Astrocyte of the spinal cord (primary cell): ENCODE data around the gene ABR.

ENCODE experiments used
- DNase-seq: peaks from one replicate; pipeline ENCODE4 v3.0.0; 2011; ENCODE audit warnings: low read depth, low spot score
- H3K4me3 ChIP-seq: 2 replicates; pipeline ENCODE4 v1.5.1; 2011; ENCODE audit warnings: low read depth, mild to moderate bottlenecking, low read length, moderate library complexity
- in situ Hi-C: cut with HindIII; loops from 2 replicates; pipeline ENCODE4 v1.10.0; 2017; ENCODE audit warnings: low sequenced_read_pairs
- TF ChIP-seq, protein P1 (sequence below): IDR thresholded peaks from 2 replicates; pipeline ENCODE4 v1.5.1; 2012; ENCODE audit warnings: low read depth, mild to moderate bottlenecking, low read length, inconsistent platforms

ABR gene

DNA sequence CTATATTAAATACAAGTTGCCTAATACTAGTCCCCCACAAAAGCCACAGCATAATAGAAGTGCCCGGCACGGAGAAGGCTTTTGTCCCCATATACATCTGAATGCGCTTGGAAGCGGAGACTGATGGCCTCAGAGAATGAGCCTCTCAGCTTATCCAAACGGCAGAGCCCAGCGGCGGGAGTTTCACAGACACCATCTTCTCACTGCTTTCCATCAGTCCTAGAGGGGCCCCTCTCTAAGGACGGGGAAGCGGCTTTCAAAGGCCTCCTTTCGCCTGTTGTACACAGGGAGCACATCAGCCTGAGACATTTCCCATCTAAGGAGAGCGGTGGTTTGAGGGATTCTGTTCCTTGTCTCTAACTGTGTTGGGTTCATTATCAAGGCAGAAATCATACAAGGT is 217.1 kb downstream of the ABR start:
- H3K4me3 ChIP-seq = no peak overlapping the region
- TF ChIP-seq, protein P1, sequence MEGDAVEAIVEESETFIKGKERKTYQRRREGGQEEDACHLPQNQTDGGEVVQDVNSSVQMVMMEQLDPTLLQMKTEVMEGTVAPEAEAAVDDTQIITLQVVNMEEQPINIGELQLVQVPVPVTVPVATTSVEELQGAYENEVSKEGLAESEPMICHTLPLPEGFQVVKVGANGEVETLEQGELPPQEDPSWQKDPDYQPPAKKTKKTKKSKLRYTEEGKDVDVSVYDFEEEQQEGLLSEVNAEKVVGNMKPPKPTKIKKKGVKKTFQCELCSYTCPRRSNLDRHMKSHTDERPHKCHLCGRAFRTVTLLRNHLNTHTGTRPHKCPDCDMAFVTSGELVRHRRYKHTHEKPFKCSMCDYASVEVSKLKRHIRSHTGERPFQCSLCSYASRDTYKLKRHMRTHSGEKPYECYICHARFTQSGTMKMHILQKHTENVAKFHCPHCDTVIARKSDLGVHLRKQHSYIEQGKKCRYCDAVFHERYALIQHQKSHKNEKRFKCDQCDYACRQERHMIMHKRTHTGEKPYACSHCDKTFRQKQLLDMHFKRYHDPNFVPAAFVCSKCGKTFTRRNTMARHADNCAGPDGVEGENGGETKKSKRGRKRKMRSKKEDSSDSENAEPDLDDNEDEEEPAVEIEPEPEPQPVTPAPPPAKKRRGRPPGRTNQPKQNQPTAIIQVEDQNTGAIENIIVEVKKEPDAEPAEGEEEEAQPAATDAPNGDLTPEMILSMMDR = no peak
- in situ Hi-C loops = no loop called here
- DNase-seq = no peak

DNA sequence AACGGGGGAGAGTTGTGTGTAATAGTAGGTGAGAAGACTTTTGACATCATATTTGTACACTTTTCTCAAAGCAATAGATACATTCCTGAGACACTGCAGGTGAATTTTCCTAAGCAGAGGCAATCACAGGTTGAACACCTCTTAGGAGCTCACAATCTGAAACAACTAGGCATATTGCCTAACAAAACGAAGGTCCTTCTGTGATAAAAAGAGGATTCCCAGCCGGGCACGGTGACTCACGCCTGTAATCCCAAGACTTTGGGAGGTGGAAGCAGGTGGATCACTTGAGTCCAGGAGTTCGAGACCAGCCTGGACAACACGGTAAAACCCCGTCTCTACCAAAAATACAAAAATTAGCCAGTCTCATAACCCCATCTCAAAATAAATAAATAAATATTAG is 217.6 kb downstream of the ABR start:
- in situ Hi-C loops = no loop called here
- TF ChIP-seq, protein P1 = no peak
- no peak overlapping the region for H3K4me3 ChIP-seq
- no peak for DNase-seq

DNA sequence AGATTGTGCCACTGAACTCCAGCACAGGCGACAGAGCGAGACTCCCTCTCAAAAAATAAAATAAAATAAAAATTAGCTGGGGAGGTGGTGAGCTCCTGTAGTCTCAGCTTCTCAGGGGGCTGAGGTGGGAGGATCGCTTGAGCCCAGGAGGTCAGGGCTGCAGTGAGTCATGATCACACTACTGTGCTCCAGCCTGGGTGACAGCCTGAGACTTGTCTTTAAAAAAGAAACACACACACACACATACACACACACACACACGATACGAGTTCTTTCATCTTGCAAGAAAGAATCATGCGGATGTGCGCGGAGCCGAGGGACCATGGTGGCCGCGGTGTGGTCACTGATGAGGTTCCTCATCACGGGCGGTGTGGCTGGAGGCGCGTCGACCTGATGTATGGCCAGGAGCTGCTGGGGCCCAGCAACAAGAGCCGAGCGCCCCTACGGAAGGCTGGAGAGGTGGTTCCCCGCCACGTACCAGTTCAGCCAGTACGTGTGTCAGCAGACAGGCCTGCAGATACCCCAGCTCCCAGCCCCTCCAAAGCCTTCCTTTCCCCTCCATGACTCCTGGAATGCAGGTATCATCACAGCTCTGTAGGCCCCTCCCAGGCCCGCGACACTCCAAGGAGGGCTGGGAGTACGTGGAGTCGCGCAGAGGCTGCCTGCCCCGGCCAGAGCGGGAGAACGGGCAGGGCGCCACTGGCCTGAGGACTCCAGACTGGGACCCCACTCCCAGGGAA is 220.9 kb downstream of the ABR start:
- in situ Hi-C loops = no loop called here
- no peak for DNase-seq
- TF ChIP-seq, protein P1 = no peak
- no peak overlapping the region for H3K4me3 ChIP-seq

DNA sequence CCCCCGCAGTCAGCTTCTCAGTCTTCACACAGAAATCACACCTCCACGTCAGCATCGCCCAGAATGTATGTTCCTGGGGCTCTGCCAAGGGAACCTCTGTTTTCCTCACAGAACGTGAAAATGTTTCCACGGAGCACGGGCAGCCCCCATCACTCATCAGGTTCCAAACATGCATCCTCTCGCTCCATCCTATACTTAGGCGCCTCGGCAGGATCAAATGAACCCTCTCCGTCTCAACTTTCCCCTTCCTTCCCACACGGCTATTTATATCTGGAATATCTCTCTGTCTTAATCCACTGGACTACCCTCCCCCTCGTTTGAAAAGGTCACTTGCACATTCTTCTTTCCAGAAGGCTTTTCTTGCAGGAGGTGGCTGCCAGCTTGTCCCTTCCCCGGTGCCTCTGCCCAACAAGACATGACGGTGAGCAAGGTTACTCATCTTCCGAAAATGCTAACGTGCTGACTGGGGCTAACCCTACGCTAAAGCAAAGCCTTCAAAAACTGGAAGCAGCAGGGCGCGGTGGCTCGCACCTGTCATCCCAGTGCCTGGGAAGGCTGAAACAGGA is 221.8 kb downstream of the ABR start:
- in situ Hi-C loops = no loop called here
- H3K4me3 ChIP-seq = no peak overlapping the region
- TF ChIP-seq, protein P1 = no peak
- no peak for DNase-seq

DNA sequence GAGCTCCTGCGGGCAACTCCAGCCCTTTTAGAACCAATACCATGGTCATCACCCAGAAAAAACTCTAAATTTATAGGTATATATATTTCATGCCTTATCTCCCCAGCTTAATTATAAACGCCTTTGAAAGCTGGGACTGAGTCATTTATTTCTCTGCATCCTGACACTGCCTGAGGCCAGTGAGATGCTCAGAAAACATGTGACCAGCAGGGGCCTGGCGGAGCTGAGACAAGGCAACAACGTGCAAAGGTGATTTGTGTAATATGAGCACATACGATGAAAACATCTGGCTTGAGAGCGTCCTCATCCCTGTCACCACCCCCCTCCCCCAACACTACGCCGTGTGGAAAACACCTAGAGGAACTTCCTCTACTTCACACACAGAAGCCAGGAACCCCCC is 222.9 kb downstream of the ABR start:
- in situ Hi-C loops = no loop called here

DNA sequence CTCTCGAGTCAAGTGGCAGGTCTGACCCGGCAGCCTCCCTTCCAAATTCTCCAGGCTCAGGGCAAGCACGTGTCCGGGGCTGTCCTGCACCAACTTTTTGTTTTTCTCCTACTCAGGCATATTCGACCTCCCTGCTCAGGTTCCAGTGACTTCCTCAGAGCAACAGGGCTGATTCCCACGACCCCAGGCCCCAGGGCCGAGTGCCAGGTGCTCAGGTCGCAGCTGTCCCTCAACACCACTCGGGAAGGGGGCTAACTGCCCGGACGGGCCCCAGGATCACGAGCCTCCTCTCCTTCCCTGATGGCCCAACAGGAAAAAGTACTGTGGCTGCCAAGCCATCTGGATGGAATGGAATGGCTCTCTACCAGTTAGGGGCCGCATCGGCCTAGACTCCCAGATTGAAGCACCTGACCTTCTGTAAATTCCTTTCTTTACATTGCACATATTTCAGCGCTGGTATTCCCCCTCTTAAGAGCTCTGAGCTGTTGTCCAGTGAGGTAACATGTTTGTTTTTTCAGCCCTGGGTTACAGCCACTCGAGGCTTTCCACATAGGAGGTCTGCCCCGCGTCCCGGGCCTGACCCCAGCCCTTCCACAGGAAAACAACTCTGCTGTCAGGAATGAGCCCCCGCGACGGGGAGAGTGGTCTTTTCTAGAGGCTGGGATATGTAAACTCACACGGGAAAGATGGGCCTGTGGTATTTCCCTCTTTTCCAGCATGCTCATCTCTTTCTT is 225.2 kb downstream of the ABR start:
- TF ChIP-seq, protein P1 = no peak
- in situ Hi-C loops = no loop called here
- DNase-seq = peak; percentile 86
- H3K4me3 ChIP-seq = no peak overlapping the region

More for the DNA sequence above, 222.9 kb downstream of the ABR start:
- TF ChIP-seq, protein P1 = no peak
- no peak for DNase-seq
- no peak overlapping the region for H3K4me3 ChIP-seq
